Limb (tissue), 2 donors: ENCODE data around the gene NFKBIB.

ENCODE experiments used
- DNase-seq, 2 donors: peaks; one replicate each; pipeline ENCODE4 v3.0.0-alpha.2; 2016; ENCODE audit errors: extremely low spot score in 2 of 2

NFKBIB gene

GRCh38 chr19:38904581-38905539, 5.1 kb downstream of the NFKBIB start:
- DNase-seq, result no peak

- DNase-seq, result no peak
Observed at GRCh38 chr19:38905620-38906019, 5.9 kb downstream of the NFKBIB start.

- DNase-seq, result no peak
Observed at GRCh38 chr19:38907227-38907626, 7.5 kb downstream of the NFKBIB start.

GRCh38 chr19:38907670-38908069, 7.9 kb downstream of the NFKBIB start:
- no peak for DNase-seq

- DNase-seq, result no peak
Observed at GRCh38 chr19:38908911-38909310, 9.1 kb downstream of the NFKBIB start.

GRCh38 chr19:38910488-38910887, 10.7 kb downstream of the NFKBIB start:
- no peak for DNase-seq

- no peak for DNase-seq
Observed at GRCh38 chr19:38911388-38912001, 11.7 kb downstream of the NFKBIB start.

GRCh38 chr19:38912600-38913514, 13.1 kb downstream of the NFKBIB start:
- no peak for DNase-seq

- no peak for DNase-seq
Observed at GRCh38 chr19:38913958-38914357, 14.2 kb downstream of the NFKBIB start.

- DNase-seq, result no peak
Observed at GRCh38 chr19:38915329-38916321, 15.9 kb downstream of the NFKBIB start.

GRCh38 chr19:38917516-38917915, 17.7 kb downstream of the NFKBIB start:
- DNase-seq, result no peak

- no peak for DNase-seq
Observed at GRCh38 chr19:38917921-38918491, 18.2 kb downstream of the NFKBIB start.

- DNase-seq, result no peak
Observed at GRCh38 chr19:38918526-38918925, 18.8 kb downstream of the NFKBIB start.

GRCh38 chr19:38919837-38920601, 20.2 kb downstream of the NFKBIB start:
- DNase-seq, result no peak

GRCh38 chr19:38920602-38921419, 21.0 kb downstream of the NFKBIB start:
- DNase-seq, result no peak

- DNase-seq, result no peak
Observed at GRCh38 chr19:38921420-38922274, 21.9 kb downstream of the NFKBIB start.

- DNase-seq, result no peak
Observed at GRCh38 chr19:38922482-38922881, 22.7 kb downstream of the NFKBIB start.

- no peak for DNase-seq
Observed at GRCh38 chr19:38924388-38924787, 24.6 kb downstream of the NFKBIB start.
